ENCODE data around the gene CHPF2.

CHPF2 gene

DNA sequence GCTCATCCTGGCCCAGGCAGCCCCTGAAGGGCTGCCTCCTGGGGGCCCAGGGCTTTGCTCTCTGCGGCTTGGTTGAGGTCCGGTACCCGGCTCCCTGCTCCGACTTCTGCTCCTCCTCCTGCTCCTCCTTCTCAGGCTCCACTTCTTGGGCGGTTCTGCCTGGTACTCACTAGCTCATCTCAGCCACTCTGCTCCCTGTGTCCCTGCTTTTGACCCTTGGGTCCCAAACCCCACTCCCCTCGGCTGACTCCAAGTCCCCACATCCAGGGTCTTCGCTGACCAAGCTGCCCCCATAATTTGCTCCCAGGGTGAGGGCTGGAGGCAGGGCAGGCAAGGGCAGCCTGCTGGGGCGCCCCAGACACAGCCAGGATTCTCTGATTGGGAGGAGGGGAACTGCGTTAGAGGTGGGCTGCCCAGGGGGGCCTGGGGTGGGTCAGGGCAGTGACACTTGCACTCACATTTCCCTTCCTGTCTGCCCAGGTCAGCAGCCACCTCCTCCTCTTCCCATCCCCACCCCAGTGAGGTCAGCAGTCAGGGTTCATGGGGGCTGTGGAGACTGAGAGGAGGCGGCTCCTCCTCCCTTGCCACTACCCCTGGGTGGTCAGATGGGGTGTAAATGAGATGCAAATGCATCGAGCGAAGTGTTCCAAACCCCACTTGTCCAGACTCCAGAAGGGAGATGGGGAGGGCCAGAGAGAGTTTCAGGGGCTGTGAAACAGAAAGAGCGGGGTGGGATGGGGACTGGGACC lies 14.0 kb downstream of the CHPF2 start:
- TF ChIP-seq, protein P1, sequence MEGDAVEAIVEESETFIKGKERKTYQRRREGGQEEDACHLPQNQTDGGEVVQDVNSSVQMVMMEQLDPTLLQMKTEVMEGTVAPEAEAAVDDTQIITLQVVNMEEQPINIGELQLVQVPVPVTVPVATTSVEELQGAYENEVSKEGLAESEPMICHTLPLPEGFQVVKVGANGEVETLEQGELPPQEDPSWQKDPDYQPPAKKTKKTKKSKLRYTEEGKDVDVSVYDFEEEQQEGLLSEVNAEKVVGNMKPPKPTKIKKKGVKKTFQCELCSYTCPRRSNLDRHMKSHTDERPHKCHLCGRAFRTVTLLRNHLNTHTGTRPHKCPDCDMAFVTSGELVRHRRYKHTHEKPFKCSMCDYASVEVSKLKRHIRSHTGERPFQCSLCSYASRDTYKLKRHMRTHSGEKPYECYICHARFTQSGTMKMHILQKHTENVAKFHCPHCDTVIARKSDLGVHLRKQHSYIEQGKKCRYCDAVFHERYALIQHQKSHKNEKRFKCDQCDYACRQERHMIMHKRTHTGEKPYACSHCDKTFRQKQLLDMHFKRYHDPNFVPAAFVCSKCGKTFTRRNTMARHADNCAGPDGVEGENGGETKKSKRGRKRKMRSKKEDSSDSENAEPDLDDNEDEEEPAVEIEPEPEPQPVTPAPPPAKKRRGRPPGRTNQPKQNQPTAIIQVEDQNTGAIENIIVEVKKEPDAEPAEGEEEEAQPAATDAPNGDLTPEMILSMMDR (IDR thresholded peaks at IDR 0.05; ENCODE audit: extremely low read depth, insufficient read depth, missing control alignments): no peak
- DNase-seq (ENCODE audit: low spot score): no peak
- in situ Hi-C loops (cut with MboI; ENCODE audit: low pct_unique_long_range_greater_than_20kb, low sequenced_read_pairs, unreplicated experiment): no loop called here

DNA sequence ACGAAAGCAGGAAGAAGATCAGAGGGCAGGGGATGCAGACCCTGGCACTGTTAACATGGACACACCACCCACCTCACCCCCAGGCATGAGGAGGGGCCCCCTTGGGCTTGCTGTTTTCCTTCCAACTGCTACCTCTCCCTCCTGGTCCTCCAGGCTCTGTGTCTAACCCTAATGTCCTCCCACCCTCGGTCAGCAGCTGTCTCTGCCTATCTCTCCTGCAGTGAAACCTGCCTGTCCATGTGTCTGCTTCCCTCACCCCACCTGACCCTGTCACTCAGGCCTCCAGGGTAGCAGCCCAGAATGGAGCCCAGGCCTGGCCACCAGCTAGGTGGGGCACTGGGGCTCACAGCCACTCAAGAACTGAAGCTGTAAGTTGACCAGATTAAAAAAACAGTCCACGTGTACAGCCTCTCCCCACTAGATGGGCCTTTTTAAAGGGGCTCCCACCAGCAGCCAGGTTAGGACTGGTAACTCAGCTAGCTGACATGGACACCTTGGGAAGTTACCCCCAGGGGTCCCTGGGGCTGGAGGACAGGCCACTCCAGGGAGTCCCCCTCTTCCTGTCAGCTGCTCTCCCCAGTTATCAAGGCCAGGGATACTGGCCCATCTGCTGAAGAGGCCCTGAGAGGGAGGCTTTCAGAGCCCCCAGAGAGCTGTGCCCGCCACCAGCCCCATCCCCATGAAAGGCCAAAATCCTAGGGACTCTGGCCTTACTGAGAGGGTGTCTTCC lies 14.7 kb downstream of the CHPF2 start:
- TF ChIP-seq, protein P1 (IDR thresholded peaks at IDR 0.05; ENCODE audit: extremely low read depth, insufficient read depth, missing control alignments): no peak
- in situ Hi-C loops (cut with MboI; ENCODE audit: low pct_unique_long_range_greater_than_20kb, low sequenced_read_pairs, unreplicated experiment): no loop called here
- no peak for DNase-seq (ENCODE audit: low spot score)

DNA sequence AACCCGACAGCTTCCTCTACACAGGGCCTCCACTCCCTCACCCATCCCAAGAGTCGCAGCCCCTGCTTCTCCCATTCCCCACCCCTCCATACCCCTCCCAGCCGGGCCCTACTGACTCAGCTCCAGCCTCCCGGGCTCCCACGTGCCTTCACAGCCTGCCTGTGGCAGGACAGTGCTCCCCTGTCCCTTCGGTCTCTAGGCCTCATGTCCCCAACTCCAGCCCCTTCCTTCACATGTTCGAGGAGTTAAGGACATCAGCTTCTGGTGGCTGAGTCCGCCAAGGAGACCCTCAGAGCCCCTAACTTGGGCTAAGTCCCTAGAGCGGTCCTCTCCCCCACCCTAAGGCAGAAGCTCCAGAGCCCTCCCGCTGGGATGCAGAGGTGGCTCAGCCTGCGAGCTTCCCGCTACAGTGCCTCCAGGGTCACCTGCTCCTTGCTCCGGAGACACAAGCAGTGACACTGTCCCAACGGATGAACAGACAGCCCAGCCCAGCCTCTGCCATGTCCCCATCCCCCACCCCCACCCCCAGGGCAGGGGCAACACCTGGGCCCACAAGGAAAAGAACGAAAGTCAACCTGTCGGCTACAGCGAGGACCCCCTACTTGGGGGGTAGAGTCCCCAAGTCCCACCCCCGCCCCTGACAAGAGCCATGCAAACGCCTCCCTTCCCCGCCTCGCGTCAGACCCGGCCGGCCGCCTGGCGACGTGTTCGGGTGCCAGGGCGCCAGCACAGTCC lies 15.5 kb downstream of the CHPF2 start:
- in situ Hi-C loops (cut with MboI; ENCODE audit: low pct_unique_long_range_greater_than_20kb, low sequenced_read_pairs, unreplicated experiment): no loop called here
- TF ChIP-seq, protein P1 (IDR thresholded peaks at IDR 0.05; ENCODE audit: extremely low read depth, insufficient read depth, missing control alignments): no peak
- DNase-seq (ENCODE audit: low spot score): no peak

DNA sequence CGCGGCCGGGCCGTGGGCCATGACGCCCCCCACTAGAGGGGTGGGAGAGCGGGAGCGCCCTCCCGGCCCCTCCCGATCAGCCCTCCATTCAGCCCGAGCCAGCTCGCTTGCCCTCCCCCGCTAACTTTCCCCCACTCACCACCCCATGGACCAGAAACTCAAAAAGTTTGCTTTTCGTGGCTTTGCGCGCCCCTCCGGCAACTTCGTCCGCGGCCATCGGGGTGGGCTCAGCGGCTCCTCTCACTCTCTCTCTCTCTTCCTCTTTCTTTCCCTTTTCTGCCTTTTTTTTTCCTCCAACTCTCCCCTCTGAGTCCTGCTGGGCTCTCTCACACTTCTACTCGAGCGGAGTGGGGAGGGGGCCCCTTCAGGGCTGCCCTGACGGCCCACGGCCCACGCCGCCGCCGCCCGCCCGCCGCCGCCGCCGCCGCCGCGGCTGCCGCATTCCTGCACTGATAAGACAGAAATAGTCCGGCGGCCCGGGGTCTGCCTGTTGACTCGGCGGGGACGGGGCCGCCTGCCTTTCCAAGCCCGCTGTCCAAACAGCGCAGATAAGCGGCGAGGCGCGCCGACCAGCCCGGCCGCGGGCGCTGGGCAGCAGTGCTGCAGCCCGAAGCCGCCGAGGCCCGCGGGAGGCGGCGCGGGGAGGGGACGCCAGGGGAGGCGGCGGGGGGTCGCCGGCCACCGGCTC lies 16.2 kb downstream of the CHPF2 start, which contains the start of gene SMARCD3:
SMARCD3 (minus strand) TSS at position 349 of the 688 bp plus-strand sequence; CDS start at position 217, 132 bp downstream.
- no peak for DNase-seq (ENCODE audit: low spot score)
- in situ Hi-C loops (cut with MboI; ENCODE audit: low pct_unique_long_range_greater_than_20kb, low sequenced_read_pairs, unreplicated experiment): no loop called here
- TF ChIP-seq, protein P1 (IDR thresholded peaks at IDR 0.05; ENCODE audit: extremely low read depth, insufficient read depth, missing control alignments): no peak

DNA sequence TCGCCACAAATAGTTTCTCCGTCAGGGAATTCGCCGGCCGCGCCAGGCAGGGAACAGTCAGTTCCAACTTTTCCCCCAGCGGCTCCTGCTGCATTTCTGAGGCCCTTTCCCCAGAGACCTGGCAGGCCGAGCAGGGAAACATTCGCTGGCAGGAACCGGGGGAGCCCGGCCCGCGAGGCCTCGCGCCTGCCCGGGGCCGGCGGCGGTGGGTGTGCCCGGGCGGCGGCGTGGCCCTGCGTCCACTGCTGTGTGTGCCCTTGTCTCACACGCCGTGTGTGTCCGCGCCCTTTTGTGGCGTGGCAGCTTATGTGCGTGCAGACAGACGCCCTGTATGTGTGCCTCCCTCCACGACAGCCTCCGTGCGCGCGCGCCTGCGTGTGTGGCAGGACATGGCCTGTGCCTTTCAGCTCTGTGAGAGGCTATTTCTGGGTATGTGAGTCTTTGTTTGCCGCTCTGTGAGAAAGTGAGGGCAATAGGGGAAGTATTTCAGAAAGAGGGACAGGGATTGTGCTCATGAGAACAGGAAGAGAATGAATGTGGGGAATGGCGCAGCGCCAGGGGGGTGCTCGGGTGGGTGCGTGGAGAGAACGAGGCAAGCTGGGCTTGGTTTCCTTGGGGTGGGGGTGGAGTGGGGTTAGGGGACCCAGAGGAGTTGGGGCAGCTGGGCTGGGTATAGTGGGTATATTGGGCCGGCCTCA lies 16.9 kb downstream of the CHPF2 start:
- no peak for DNase-seq (ENCODE audit: low spot score)
- TF ChIP-seq, protein P1 (IDR thresholded peaks at IDR 0.05; ENCODE audit: extremely low read depth, insufficient read depth, missing control alignments): no peak
- in situ Hi-C loops (cut with MboI; ENCODE audit: low pct_unique_long_range_greater_than_20kb, low sequenced_read_pairs, unreplicated experiment): no loop called here
